ENCODE data around the gene CEP162.
"Not testable (repeated sequence)": the region's sequence is repeated elsewhere in the genome, so short reads cannot be mapped to it uniquely, and the experiment has no call there.

Gene CEP162

DNA sequence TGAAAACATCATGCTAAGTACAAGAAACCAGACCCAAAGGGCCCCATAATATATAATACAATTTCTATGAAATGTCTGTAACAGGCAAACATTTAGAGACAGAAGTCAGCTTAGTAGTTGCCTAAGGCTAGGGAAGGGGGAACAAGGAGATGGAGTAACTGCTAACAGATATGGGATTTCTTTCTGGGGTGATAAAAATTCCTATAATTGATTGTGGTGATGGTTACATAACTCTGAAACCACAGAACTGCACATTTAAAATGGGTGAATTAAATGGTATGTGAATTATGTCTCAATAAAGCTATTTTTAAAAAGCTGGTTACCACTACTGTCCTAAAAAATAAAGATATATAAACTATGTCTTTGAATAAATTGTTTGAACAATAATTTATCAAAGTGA is 3.2 kb downstream of the CEP162 start:
- no peak overlapping the region for H3K4me3 ChIP-seq (ENCODE audit: low read depth, low read length)
- DNase-seq: no peak
- no peaks in the 10 kb centered on the region for H3K27me3 ChIP-seq (replicated peaks)
- in situ Hi-C loops (cut with HindIII; ENCODE audit: low pct_ligation_motif_present, low sequenced_read_pairs): no loop called here
- no peak overlapping the region for H3K27ac ChIP-seq
- H3K36me3 ChIP-seq (replicated peaks): no peaks in the 10 kb centered on the region
- TF ChIP-seq, protein P1, sequence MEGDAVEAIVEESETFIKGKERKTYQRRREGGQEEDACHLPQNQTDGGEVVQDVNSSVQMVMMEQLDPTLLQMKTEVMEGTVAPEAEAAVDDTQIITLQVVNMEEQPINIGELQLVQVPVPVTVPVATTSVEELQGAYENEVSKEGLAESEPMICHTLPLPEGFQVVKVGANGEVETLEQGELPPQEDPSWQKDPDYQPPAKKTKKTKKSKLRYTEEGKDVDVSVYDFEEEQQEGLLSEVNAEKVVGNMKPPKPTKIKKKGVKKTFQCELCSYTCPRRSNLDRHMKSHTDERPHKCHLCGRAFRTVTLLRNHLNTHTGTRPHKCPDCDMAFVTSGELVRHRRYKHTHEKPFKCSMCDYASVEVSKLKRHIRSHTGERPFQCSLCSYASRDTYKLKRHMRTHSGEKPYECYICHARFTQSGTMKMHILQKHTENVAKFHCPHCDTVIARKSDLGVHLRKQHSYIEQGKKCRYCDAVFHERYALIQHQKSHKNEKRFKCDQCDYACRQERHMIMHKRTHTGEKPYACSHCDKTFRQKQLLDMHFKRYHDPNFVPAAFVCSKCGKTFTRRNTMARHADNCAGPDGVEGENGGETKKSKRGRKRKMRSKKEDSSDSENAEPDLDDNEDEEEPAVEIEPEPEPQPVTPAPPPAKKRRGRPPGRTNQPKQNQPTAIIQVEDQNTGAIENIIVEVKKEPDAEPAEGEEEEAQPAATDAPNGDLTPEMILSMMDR (IDR thresholded peaks at IDR 0.05; ENCODE audit: low read depth, low read length, missing control alignments): no peak

DNA sequence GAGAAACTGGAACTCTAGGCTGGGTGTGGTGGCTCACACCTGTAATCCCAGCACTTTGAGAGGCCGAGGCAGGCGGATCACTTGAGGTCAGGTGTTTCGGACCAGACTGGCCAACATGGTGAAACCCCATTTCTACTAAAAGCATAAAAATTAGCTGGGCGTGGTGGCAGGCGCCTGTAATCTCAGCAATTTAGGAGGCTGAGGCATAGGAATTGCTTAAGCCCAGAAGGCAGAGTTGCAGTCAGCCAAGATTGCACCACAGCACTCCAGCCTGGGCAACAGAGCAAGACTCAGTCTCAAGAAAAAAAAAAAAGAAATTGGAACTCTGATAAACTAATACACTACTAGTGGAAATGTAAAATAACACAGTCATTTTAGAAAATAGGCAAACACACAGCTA is 3.8 kb downstream of the CEP162 start:
- H3K4me3 ChIP-seq (ENCODE audit: low read depth, low read length); H3K27ac ChIP-seq; in situ Hi-C loops (cut with HindIII; ENCODE audit: low pct_ligation_motif_present, low sequenced_read_pairs); DNase-seq; H3K36me3 ChIP-seq (replicated peaks); H3K27me3 ChIP-seq (replicated peaks): not testable (repeated sequence)

DNA sequence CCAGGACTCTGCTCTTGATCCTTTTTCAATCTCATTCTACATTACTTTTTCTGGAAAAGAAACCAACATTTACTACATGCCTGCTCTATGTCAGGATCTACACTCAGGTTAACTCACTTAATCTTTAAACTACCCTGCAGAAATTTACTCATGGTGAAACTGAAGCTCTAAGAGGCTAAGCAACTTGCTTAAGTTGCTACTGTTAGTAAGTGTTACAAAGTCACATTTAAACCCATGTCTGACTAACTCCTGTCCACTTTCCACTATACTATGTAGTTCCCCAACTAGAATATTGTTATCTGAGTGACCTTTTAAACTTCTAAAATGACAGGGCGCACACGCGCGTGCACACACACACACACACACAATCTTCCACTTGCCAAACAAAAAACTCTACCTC is 5.0 kb downstream of the CEP162 start:
- H3K4me3 ChIP-seq (ENCODE audit: low read depth, low read length): no peak overlapping the region
- no peak overlapping the region for H3K27ac ChIP-seq
- TF ChIP-seq, protein P1 (IDR thresholded peaks at IDR 0.05; ENCODE audit: low read depth, low read length, missing control alignments): no peak
- no peaks in the 10 kb centered on the region for H3K27me3 ChIP-seq (replicated peaks)
- no peaks in the 10 kb centered on the region for H3K36me3 ChIP-seq (replicated peaks)
- in situ Hi-C loops (cut with HindIII; ENCODE audit: low pct_ligation_motif_present, low sequenced_read_pairs): no loop called here
- DNase-seq: no peak

DNA sequence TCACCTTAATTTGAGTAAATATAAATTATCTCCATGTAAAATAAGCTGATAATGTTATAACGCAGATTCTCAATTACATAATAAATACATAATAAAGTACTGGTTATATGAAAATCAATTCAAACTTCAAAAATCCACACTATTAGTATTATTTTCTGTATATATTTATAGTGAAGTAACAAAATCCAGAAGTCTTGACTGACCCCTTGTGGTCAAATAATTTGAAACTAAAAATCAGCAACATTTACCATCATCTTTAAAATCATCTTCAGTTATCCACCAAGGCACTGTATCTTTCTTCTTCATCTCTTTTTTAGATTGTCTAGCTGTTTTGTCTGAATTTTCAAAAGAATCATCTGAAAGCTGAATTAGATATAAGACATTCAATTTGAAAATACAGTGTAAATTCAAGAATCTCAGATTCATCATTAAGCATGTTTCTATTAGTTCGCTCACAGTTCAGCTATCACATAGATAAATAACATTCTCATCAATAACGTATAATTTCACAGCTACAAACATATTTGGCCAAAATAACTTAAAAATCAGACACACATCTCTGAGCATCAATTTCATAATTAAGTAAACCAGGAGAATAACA is 6.5 kb downstream of the CEP162 start:
- H3K27ac ChIP-seq: no peak overlapping the region
- no peaks in the 10 kb centered on the region for H3K36me3 ChIP-seq (replicated peaks)
- no peaks in the 10 kb centered on the region for H3K27me3 ChIP-seq (replicated peaks)
- TF ChIP-seq, protein P1 (IDR thresholded peaks at IDR 0.05; ENCODE audit: low read depth, low read length, missing control alignments): peak; percentile 28
- H3K4me3 ChIP-seq (ENCODE audit: low read depth, low read length): no peak overlapping the region
- in situ Hi-C loops (cut with HindIII; ENCODE audit: low pct_ligation_motif_present, low sequenced_read_pairs): no loop called here
- no peak for DNase-seq

DNA sequence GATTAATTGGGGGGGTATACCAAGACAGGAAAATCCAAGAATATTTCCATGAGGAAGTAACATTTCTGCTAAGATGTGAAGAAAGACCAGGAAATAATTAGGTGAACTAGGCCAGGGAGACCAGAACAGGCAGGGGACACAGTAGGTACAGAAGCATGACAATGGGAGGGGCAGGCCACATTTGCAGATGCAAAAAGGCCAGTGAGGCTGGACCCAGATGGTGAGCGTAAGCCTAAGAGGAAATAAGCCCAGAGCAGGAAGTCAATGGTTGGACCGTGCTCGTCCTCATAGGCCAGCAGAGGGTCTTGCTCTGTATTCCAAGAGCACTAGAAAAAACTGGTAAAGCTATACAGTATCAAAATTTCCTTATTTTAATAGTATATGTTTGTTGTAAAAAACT is 9.4 kb downstream of the CEP162 start:
- Histone ChIP-seq H3K4me3 (ENCODE audit: low read depth, low read length) (no peak overlapping the region), H3K27me3 (replicated peaks) (no peaks in the 10 kb centered on the region), H3K36me3 (replicated peaks) (no peaks in the 10 kb centered on the region), H3K27ac (no peak overlapping the region)
- DNase-seq: no peak
- in situ Hi-C loops (cut with HindIII; ENCODE audit: low pct_ligation_motif_present, low sequenced_read_pairs): no loop called here
- TF ChIP-seq, protein P1 (IDR thresholded peaks at IDR 0.05; ENCODE audit: low read depth, low read length, missing control alignments): no peak

DNA sequence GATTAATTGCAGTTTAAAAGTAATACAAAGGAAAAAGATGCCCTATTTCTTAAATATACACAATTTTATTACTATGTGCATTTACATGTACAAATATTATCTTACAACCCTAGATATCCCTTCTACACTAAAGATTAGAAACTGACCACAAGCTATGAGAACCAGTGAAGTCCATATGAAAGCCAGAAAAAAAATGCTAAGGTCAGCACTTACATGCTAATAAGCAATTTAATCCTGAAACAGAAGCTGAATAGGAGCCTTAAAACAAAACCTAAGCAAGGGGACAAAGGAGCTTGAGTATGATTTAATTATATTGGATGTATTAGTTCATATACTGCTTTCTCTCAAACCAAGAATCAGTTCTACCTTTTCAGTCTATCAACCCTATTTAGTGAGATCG is 14.2 kb downstream of the CEP162 start:
- TF ChIP-seq, protein P1 (IDR thresholded peaks at IDR 0.05; ENCODE audit: low read depth, low read length, missing control alignments): no peak
- Histone ChIP-seq H3K27ac (no peak overlapping the region), H3K27me3 (replicated peaks) (no peaks in the 10 kb centered on the region), H3K4me3 (ENCODE audit: low read depth, low read length) (no peak overlapping the region), H3K36me3 (replicated peaks) (no peaks in the 10 kb centered on the region)
- in situ Hi-C loops (cut with HindIII; ENCODE audit: low pct_ligation_motif_present, low sequenced_read_pairs): no loop called here
- DNase-seq: no peak
